K562 (cell line): ENCODE data around the gene MRPS10. TPM values are rescaled to one million over a fixed set of nuclear protein-coding genes. Genes with fewer than 3 reads are reported as not detected.

Experiments used
- ATAC-seq: fragments of 200-7000 bp; cut with Tn5 transposase; 3 replicates; pipeline ENCODE4 v1.9.1; 2020; ENCODE audit warnings: moderate library complexity
- BruUV-seq: library from RNA; stranded (reverse); fragments of 400-500 nt; replicated peaks from 2 replicates; lab custom pipeline; 2021; lab: Mats Ljungman, UMichigan
- CTCF ChIA-PET: fragments of 300-600 bp; formaldehyde crosslinking; extraction: SDS; loops from one replicate; lab custom pipeline; 2021; ENCODE audit warnings: low intra/inter-chr PET ratio; lab: Yijun Ruan, JAX
- POLR2A ChIA-PET: fragments of 300-600, 350-650 bp; sonication (Branson Sonifier 250); formaldehyde crosslinking; extraction: SDS; loops from one replicate; lab custom pipeline; 2021; ENCODE audit warnings: antibody characterized with exemption, inconsistent platforms; lab: Yijun Ruan, JAX
- DNase-seq, 4 experiments: peaks; one replicate each; pipeline versions ENCODE4 v3.0.0 to v3.0.0-alpha.2; 2011 to 2018; ENCODE audit warnings: low spot score in 3 of 4, mixed read lengths in 3 of 4; ENCODE audit errors: extremely low read depth in 1 of 4
- FAIRE-seq: peaks from 2 replicates; lab custom pipeline; 2011; peaks lifted over from hg19 to GRCh38; lab: Jason Lieb, UNC
- H2AFZ ChIP-seq: 2 replicates; pipeline ENCODE4 v1.6.0; 2011; ENCODE audit warnings: low read depth, low read length, control low read depth, inconsistent platforms
- H3K27ac ChIP-seq: fragments of 200-600 bp; 3 replicates; pipeline ENCODE4 v1.8.0; 2011; ENCODE audit warnings: low read depth, mild to moderate bottlenecking, control low read depth, inconsistent platforms, low read length, moderate library complexity, mixed read lengths; ENCODE audit errors: extremely low read depth
- H3K27me3 ChIP-seq, 2 experiments: fragments of 300-600 bp in 1 of 2; 2 replicates in 1 of 2; 3 replicates in 1 of 2; pipeline versions ENCODE4 v1.6.0 to v1.8.0; 2011; ENCODE audit warnings: inconsistent platforms in 2 of 2, low read length in 2 of 2, mild to moderate bottlenecking in 1 of 2, mixed read lengths in 1 of 2, moderate library complexity in 1 of 2; ENCODE audit not compliant: control insufficient read depth in 2 of 2, insufficient read depth in 2 of 2
- H3K36me3 ChIP-seq: fragments of 300-600 bp; 3 replicates; pipeline ENCODE4 v1.8.0; 2011; ENCODE audit warnings: mild to moderate bottlenecking, low read length, inconsistent platforms; ENCODE audit not compliant: control insufficient read depth, insufficient read depth
- H3K4me1 ChIP-seq, 2 experiments: fragments of 200-600 bp in 1 of 2; replicated peaks in 1 of 2; 2 replicates in 1 of 2; 3 replicates in 1 of 2; pipeline versions ENCODE4 v1.5.1 to v1.8.0; 2011; ENCODE audit warnings: inconsistent platforms in 2 of 2, low read length in 2 of 2, mild to moderate bottlenecking in 1 of 2, mixed read lengths in 1 of 2, moderate library complexity in 1 of 2; ENCODE audit not compliant: control insufficient read depth in 2 of 2, insufficient read depth in 2 of 2
- H3K4me2 ChIP-seq: 2 replicates; pipeline ENCODE4 v1.6.1; 2011; ENCODE audit warnings: low read length, control low read depth, inconsistent platforms, mixed read lengths; ENCODE audit not compliant: insufficient read depth
- H3K4me3 ChIP-seq: fragments of 200-600 bp; sonication (generic), shearing (Covaris generic); 2 replicates; pipeline ENCODE4 v1.5.1; 2016; ENCODE audit warnings: control low read depth, inconsistent platforms
- H3K79me2 ChIP-seq: fragments of 200-600 bp; 3 replicates; pipeline ENCODE4 v1.8.0; 2011; ENCODE audit warnings: low read length, inconsistent platforms; ENCODE audit not compliant: control insufficient read depth, insufficient read depth
- H3K9ac ChIP-seq, 2 experiments: 2 replicates each; pipeline versions ENCODE4 v1.6.0 to v1.6.1; 2011; ENCODE audit warnings: low read depth in 2 of 2, low read length in 2 of 2, control low read depth in 1 of 2, inconsistent platforms in 1 of 2, mild to moderate bottlenecking in 1 of 2, mixed read lengths in 1 of 2; ENCODE audit not compliant: insufficient read depth in 1 of 2
- H3K9me1 ChIP-seq: one replicate; pipeline ENCODE4 v1.6.0; 2011; ENCODE audit warnings: inconsistent platforms, mild to moderate bottlenecking, low read length, moderate library complexity; ENCODE audit not compliant: control insufficient read depth, insufficient read depth
- H3K9me3 ChIP-seq: replicated peaks from 2 replicates; pipeline ENCODE4 v1.5.1; 2011; ENCODE audit warnings: low read depth, low read length, inconsistent platforms; ENCODE audit not compliant: control insufficient read depth, insufficient read depth
- H4K20me1 ChIP-seq: replicated peaks from 2 replicates; pipeline ENCODE4 v1.6.1; 2011; ENCODE audit warnings: low read length, inconsistent platforms, mixed read lengths; ENCODE audit not compliant: control insufficient read depth, insufficient read depth
- ARNT ChIP-seq, 2 experiments: fragments of 450-650 bp; IDR thresholded peaks; 2 replicates each; pipeline ENCODE4 v1.6.1; 2016; ENCODE audit warnings: mild to moderate bottlenecking in 1 of 2
- DDX20 ChIP-seq: fragments of 450-650 bp; IDR thresholded peaks from 2 replicates; pipeline ENCODE4 v1.6.1; 2016; ENCODE audit warnings: missing genetic modification characterization, low read depth, mild to moderate bottlenecking, missing compliant biosample characterization, moderate library complexity
- ESRRA ChIP-seq: fragments of 450-650 bp; IDR thresholded peaks from 2 replicates; pipeline ENCODE4 v1.6.1; 2014; ENCODE audit warnings: low read depth, mild to moderate bottlenecking, moderate library complexity, borderline replicate concordance
- FOXA3 ChIP-seq, 2 experiments: fragments of 450-650 bp in 1 of 2; sonication (generic) in 1 of 2; formaldehyde crosslinking; IDR thresholded peaks in 1 of 2; conservative IDR thresholded peaks in 1 of 2; 2 replicates each; pipeline versions ENCODE4 v1.4.0 to v1.8.0; 2020 to 2022; ENCODE audit warnings: mild to moderate bottlenecking in 2 of 2, missing genetic modification reagents in 1 of 2
- PML ChIP-seq: IDR thresholded peaks from 2 replicates; pipeline ENCODE4 v1.6.1; 2012; ENCODE audit warnings: low read length, inconsistent platforms
- PYGO2 ChIP-seq: fragments of 450-650 bp; IDR thresholded peaks from 2 replicates; pipeline ENCODE4 v1.6.1; 2016; ENCODE audit warnings: mild to moderate bottlenecking, missing genetic modification characterization, moderate library complexity, missing compliant biosample characterization
- RB1 ChIP-seq: fragments of 450-650 bp; IDR thresholded peaks from 2 replicates; pipeline ENCODE4 v1.6.1; 2017; ENCODE audit warnings: low read depth, mild to moderate bottlenecking
- SIN3A ChIP-seq, 2 experiments: fragments of 150-350 bp in 1 of 2; IDR thresholded peaks; 2 replicates each; pipeline ENCODE4 v1.6.1; 2011 to 2016; ENCODE audit warnings: borderline replicate concordance in 2 of 2, low read depth in 2 of 2, low read length in 2 of 2, mild to moderate bottlenecking in 2 of 2, moderate library complexity in 2 of 2; ENCODE audit not compliant: control insufficient read depth in 1 of 2
- ZC3H8 ChIP-seq: fragments of 450-650 bp; IDR thresholded peaks from 2 replicates; pipeline ENCODE4 v1.6.1; 2017
- ZNF766 ChIP-seq: fragments of 200-800 bp; sonication (Bioruptor generic); conservative IDR thresholded peaks from 2 replicates; pipeline ENCODE4 v1.6.1; 2016; ENCODE audit warnings: missing genetic modification characterization, missing compliant biosample characterization
- WGBS: fragments of 100-300 bp; shearing (Covaris generic); methylation state at CpG from one replicate; pipeline ENCODE4 v1.1.6; 2016; ENCODE audit warnings: low coverage, mixed read lengths; ENCODE audit not compliant: insufficient coverage; ENCODE audit errors: missing lambda C conversion rate; 5-methylcytosine and 5-hydroxymethylcytosine counted together
- in situ Hi-C: fragments of 300-500 bp; cut with MboI; formaldehyde crosslinking; loops from 4 replicates; pipeline ENCODE4 v1.15.0; 2018; ENCODE audit warnings: inconsistent platforms, mixed read lengths
- intact Hi-C: fragments of 100-400 bp; cut with micrococcal nuclease; formaldehyde crosslinking; loops from 2 replicates; pipeline ENCODE4 v1.14.2; 2022
- polyA plus RNA-seq, 8 experiments: library from polyadenylated mRNA; depleted of rRNA in 4 of 8; stranded (reverse) in 5 of 8; unstranded in 3 of 8; fragments of >200 nt; fragmentation: Nextera tagmentation in 2 of 8; fragmentation: Illumina TruSeq in 1 of 8; extraction: Ambion mirVana in 2 of 8; extraction: Trizol in 1 of 8; gene quantifications; 2 replicates each; pipeline versions ENCODE4 v1.2.1 to v1.2.3, GENCODE V29; 2011 to 2014; ENCODE audit warnings: inconsistent platforms in 1 of 8, missing spikeins in 1 of 8
- total RNA-seq, 7 experiments: library from RNA; depleted of rRNA in 6 of 7; stranded (reverse); fragments of >200 nt in 6 of 7; fragmentation: Illumina TruSeq in 2 of 7; extraction: Trizol in 2 of 7; gene quantifications; 2 replicates each; pipeline versions ENCODE4 v1.2.1 to v1.2.3, GENCODE V29; 2011 to 2021; ENCODE audit warnings: low replicate concordance in 1 of 7
- TF ChIP-seq, protein P1 (sequence below): fragments of 250-450 bp; sonication (Bioruptor Pico); IDR thresholded peaks from 2 replicates; pipeline ENCODE4 v1.6.1; 2021; ENCODE audit warnings: mild to moderate bottlenecking

MRPS10 gene
- total and polyA plus RNA-seq, 9 of the 15 experiments (the other 6 are each of a cell fraction or from before 2014, with no cell fraction given) = 48.6 to 166 (median 93.7) TPM

DNA sequence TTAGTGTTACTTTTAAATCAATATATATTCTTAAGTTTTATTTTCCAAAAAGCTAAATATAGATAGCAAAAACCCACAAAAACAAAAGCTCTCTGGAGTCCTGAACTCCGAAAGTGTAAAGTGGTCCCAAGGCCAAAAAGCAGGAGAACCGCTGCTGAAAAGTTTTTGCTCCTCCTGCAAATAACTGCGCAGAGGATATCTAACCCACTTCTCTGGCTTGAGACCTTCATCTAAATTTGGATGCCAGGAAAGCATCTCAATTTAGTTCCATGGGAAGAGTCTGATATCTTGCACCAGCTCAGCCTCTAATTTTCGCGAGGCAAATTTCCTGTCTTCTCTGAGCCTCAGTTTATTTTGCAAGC, 523 bp downstream of the MRPS10 start:
- ChIA-PET POLR2A (interaction anchor here (0.6 to 2.6 kb wide), 10 partner anchors 9 to 524 kb away, joined by 3 to 13 read pairs (median 4); no protein-coding TSS in a partner anchor), CTCF (interaction anchor here (1.5 kb wide), 1 partner anchor 142 kb away, joined by 5 read pairs; no protein-coding TSS in a partner anchor)
- peak overlapping the region; percentile 88 to 98 for H3K9ac ChIP-seq
- H3K9me1 ChIP-seq = no peaks in the 10 kb centered on the region
- peaks cover 32% of the 10 kb centered on the region for H3K36me3 ChIP-seq
- peak in 2 of 4 experiments; percentile 48 to 50 for DNase-seq
- WGBS = 2% methylated on average over 5 of the region's 5 CpGs
- H3K9me3 ChIP-seq = no peaks in the 10 kb centered on the region
- H2AFZ ChIP-seq = peak overlapping the region; percentile 84
- H3K27ac ChIP-seq = peak overlapping the region; percentile 92
- in situ Hi-C loops = loop anchor here (5.0 kb wide), 1 partner anchor 140 kb away; no protein-coding TSS in a partner anchor
- peaks cover 46% of the 10 kb centered on the region for H3K79me2 ChIP-seq
- TF ChIP-seq FOXA3 (CRISPR knock-in tag; conservative IDR thresholded peaks at IDR 0.05 in 1 of 2, IDR thresholded peaks at IDR 0.05 in 1 of 2) = 0 out of 4 replicates have a peak, but pooled peaks of 1 of the 2 experiments have one; percentile 3
- peak in 1 of 2 experiments; percentile 25; a peak in 1 of 4 replicates for TF ChIP-seq SIN3A (IDR thresholded peaks at IDR 0.05; ENCODE audit: borderline replicate concordance in 2 of 2, control insufficient read depth in 1 of 2, low read depth in 2 of 2, low read length in 2 of 2)
- TF ChIP-seq PYGO2 = no peak
- TF ChIP-seq ARNT (IDR thresholded peaks at IDR 0.05) = no peak
- TF ChIP-seq ZNF766 (CRISPR knock-in tag) = 0 out of 2 replicates have a peak, but pooled peaks have one; percentile 5
- TF ChIP-seq, protein P1, sequence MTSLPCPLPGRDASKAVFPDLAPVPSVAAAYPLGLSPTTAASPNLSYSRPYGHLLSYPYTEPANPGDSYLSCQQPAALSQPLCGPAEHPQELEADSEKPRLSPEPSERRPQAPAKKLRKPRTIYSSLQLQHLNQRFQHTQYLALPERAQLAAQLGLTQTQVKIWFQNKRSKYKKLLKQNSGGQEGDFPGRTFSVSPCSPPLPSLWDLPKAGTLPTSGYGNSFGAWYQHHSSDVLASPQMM (CRISPR knock-in tag) = peak; percentile 26; the same call in 1 of the 2 replicates
- no peak for TF ChIP-seq PML
- 0 out of 2 replicates have a peak, but pooled peaks have one; percentile 4 for TF ChIP-seq RB1
- TF ChIP-seq DDX20 (tag) = no peak
- TF ChIP-seq ESRRA = no peak
- no peak for TF ChIP-seq ZC3H8
- intact Hi-C loops = loop anchor here (5.0 to 10.0 kb wide), 3 partner anchors 112 to 435 kb away; partner anchors contain the start of gene PRICKLE4
- peak overlapping the region; percentile 77 for H3K4me3 ChIP-seq
- H4K20me1 ChIP-seq = no peaks in the 10 kb centered on the region
- FAIRE-seq = no peak
- H3K27me3 ChIP-seq = no peaks in the 10 kb centered on the region
- H3K4me2 ChIP-seq = peak overlapping the region; percentile 92
- peaks cover 6 to 14% of the 10 kb centered on the region in 2 experiments; a peak in 4 of 5 replicates for H3K4me1 ChIP-seq
- TSS peak; percentile 78 for BruUV-seq
- peak; percentile 25 for ATAC-seq
